Endothelial cell of umbilical vein (primary cell): Measurements from ENCODE around the gene SLC25A34. TPM values are rescaled to one million over a fixed set of nuclear protein-coding genes. Genes with fewer than 3 reads are reported as not detected.

Source experiments
- BruUV-seq: library from RNA; stranded (reverse); fragments of 400-500 nt; replicated peaks from 2 replicates; lab custom pipeline; 2021; lab: Mats Ljungman, UMichigan
- CTCF ChIA-PET: fragments of 300-600, 350-600 bp; sonication (Branson Sonifier 250); formaldehyde crosslinking; loops from one replicate; lab custom pipeline; 2021; ENCODE audit warnings: antibody characterized with exemption, inconsistent platforms; lab: Charles Lee
- POLR2A ChIA-PET: fragments of 300-600, 350-600 bp; sonication (Branson Sonifier 250); formaldehyde crosslinking; loops from one replicate; lab custom pipeline; 2021; ENCODE audit warnings: antibody characterized with exemption, inconsistent platforms; lab: Charles Lee
- DNase-seq: peaks from one replicate; pipeline ENCODE4 v3.0.0-alpha.2; 2011; ENCODE audit warnings: low read depth, low spot score
- FAIRE-seq: peaks from 2 replicates; lab custom pipeline; 2011; peaks lifted over from hg19 to GRCh38; lab: Jason Lieb, UNC
- H2AFZ ChIP-seq: 2 replicates; pipeline ENCODE4 v1.6.0; 2012; ENCODE audit warnings: low read depth, low read length, control low read depth, inconsistent platforms
- H3K27ac ChIP-seq: 2 replicates; pipeline ENCODE4 v1.5.1; 2011; ENCODE audit warnings: low read depth, mild to moderate bottlenecking, control low read depth, low read length, moderate library complexity; ENCODE audit not compliant: insufficient read depth
- H3K27me3 ChIP-seq, 2 experiments: 2 replicates each; pipeline versions ENCODE4 v1.6.0 to v1.6.1; 2011; ENCODE audit warnings: low read length in 2 of 2, mixed read lengths in 1 of 2; ENCODE audit not compliant: control insufficient read depth in 2 of 2, insufficient read depth in 2 of 2
- H3K36me3 ChIP-seq, 2 experiments: 2 replicates in 1 of 2; 3 replicates in 1 of 2; pipeline ENCODE4 v1.5.1; 2011; ENCODE audit warnings: low read length in 2 of 2, mild to moderate bottlenecking in 1 of 2, moderate library complexity in 1 of 2; ENCODE audit not compliant: control insufficient read depth in 2 of 2, insufficient read depth in 2 of 2; ENCODE audit errors: extremely low read depth in 1 of 2
- H3K4me1 ChIP-seq: 3 replicates; pipeline ENCODE4 v1.5.1; 2011; ENCODE audit warnings: mild to moderate bottlenecking, low read length; ENCODE audit not compliant: control insufficient read depth, insufficient read depth; ENCODE audit errors: extremely low read depth
- H3K4me2 ChIP-seq: 2 replicates; pipeline ENCODE4 v1.6.1; 2011; ENCODE audit warnings: low read length, control low read depth, mixed read lengths; ENCODE audit not compliant: insufficient read depth
- H3K4me3 ChIP-seq, 3 experiments: fragments of 200-600 bp in 1 of 3; sonication (generic), shearing (Covaris generic) in 1 of 3; replicated peaks in 1 of 3; 2 replicates each; pipeline ENCODE4 v1.5.1; 2011 to 2016; ENCODE audit warnings: control low read depth in 3 of 3, low read length in 3 of 3, mild to moderate bottlenecking in 2 of 3, inconsistent platforms in 1 of 3, low read depth in 1 of 3, moderate library complexity in 1 of 3; ENCODE audit not compliant: insufficient read depth in 1 of 3
- H3K79me2 ChIP-seq: 2 replicates; pipeline ENCODE4 v1.6.0; 2012; ENCODE audit warnings: low read length, inconsistent platforms; ENCODE audit not compliant: control insufficient read depth, insufficient read depth
- H3K9ac ChIP-seq: replicated peaks from 2 replicates; pipeline ENCODE3; 2011; ENCODE audit warnings: low read length, control low read depth; ENCODE audit not compliant: insufficient read depth; ENCODE audit errors: extremely low read depth
- H3K9me1 ChIP-seq: replicated peaks from 3 replicates; pipeline ENCODE4 v1.6.0; 2011; ENCODE audit warnings: mild to moderate bottlenecking, low read length; ENCODE audit not compliant: control insufficient read depth, insufficient read depth; ENCODE audit errors: extremely low read depth
- H3K9me3 ChIP-seq: replicated peaks from 2 replicates; pipeline ENCODE4 v1.5.1; 2012; ENCODE audit warnings: low read length, inconsistent platforms; ENCODE audit not compliant: control insufficient read depth, insufficient read depth
- H4K20me1 ChIP-seq: replicated peaks from 2 replicates; pipeline ENCODE3; 2011; ENCODE audit warnings: mild to moderate bottlenecking, low read length; ENCODE audit not compliant: control insufficient read depth, insufficient read depth; ENCODE audit errors: extremely low read depth
- EZH2 ChIP-seq: IDR thresholded peaks from 2 replicates; pipeline ENCODE4 v1.6.1; 2012; ENCODE audit warnings: borderline replicate concordance, low read depth, mild to moderate bottlenecking, moderate library complexity, low read length, inconsistent platforms; ENCODE audit not compliant: severe bottlenecking
- FOS ChIP-seq: IDR thresholded peaks from 2 replicates; pipeline ENCODE4 v1.6.1; 2011; ENCODE audit warnings: mild to moderate bottlenecking, low read length, moderate library complexity, borderline replicate concordance; ENCODE audit not compliant: insufficient read depth
- GATA2 ChIP-seq: IDR thresholded peaks from 2 replicates; pipeline ENCODE4 v1.7.0; 2011; ENCODE audit warnings: low read depth, mild to moderate bottlenecking, moderate library complexity, mixed read lengths, low read length; ENCODE audit not compliant: insufficient read length, insufficient read depth
- JUN ChIP-seq: IDR thresholded peaks from 2 replicates; pipeline ENCODE4 v1.6.1; 2011; ENCODE audit warnings: borderline replicate concordance, low read depth; ENCODE audit not compliant: insufficient read length, insufficient read depth
- MYC ChIP-seq: IDR thresholded peaks from one replicate; pipeline ENCODE4 v1.6.1; 2011; ENCODE audit warnings: mild to moderate bottlenecking, low read depth, low read length
- POLR2A ChIP-seq: IDR thresholded peaks from 2 replicates; pipeline ENCODE4 v1.6.1; 2012; ENCODE audit warnings: low read depth, mild to moderate bottlenecking, control low read depth, low read length
- POLR2AphosphoS5 ChIP-seq: IDR thresholded peaks from 2 replicates; pipeline ENCODE4 v1.6.1; 2012; ENCODE audit warnings: low read depth, mild to moderate bottlenecking, control low read depth, low read length, moderate library complexity; ENCODE audit not compliant: insufficient read depth
- dilution Hi-C: fragments of 300-500 bp; cut with MboI; formaldehyde crosslinking; loops from one replicate; pipeline ENCODE4 v1.15.0; 2019; ENCODE audit warnings: low sequenced_read_pairs; ENCODE audit not compliant: extremely low pct_ligation_motif_present
- intact Hi-C: fragments of 100-400 bp; cut with micrococcal nuclease; formaldehyde crosslinking; loops from one replicate; pipeline ENCODE4 v1.10.0; 2022
- polyA plus RNA-seq, 4 experiments: library from polyadenylated mRNA; depleted of rRNA in 3 of 4; stranded (reverse) in 3 of 4; unstranded in 1 of 4; fragments of >200 nt; gene quantifications; 2 replicates each; pipeline versions ENCODE4 v1.2.1 to v1.2.3, GENCODE V29; 2011 to 2012; ENCODE audit warnings: missing spikeins in 1 of 4
- total RNA-seq: library from RNA; stranded (reverse); gene quantifications from 2 replicates; pipeline ENCODE4 v1.2.3, GENCODE V29; 2021
- TF ChIP-seq, protein P1 (sequence below): IDR thresholded peaks from 2 replicates; pipeline ENCODE4 v1.6.1; 2011; ENCODE audit not compliant: insufficient read depth, insufficient read length
- TF ChIP-seq, protein P2 (sequence below), 2 donors: IDR thresholded peaks; 1 replicate in 1 of 2; 2 replicates in 1 of 2; pipeline ENCODE4 v1.5.1; 2011; ENCODE audit warnings: low read length in 2 of 2, mild to moderate bottlenecking in 2 of 2, moderate library complexity in 2 of 2, control low read depth in 1 of 2, inconsistent platforms in 1 of 2, low read depth in 1 of 2; ENCODE audit not compliant: insufficient read depth in 1 of 2; ENCODE audit errors: extremely low read depth in 1 of 2

Gene SLC25A34
- total and polyA plus RNA-seq, 2 donors (not counting 3 experiments of a cell fraction or from before 2014, with no cell fraction given) = 0.90 to 1.1 TPM

DNA sequence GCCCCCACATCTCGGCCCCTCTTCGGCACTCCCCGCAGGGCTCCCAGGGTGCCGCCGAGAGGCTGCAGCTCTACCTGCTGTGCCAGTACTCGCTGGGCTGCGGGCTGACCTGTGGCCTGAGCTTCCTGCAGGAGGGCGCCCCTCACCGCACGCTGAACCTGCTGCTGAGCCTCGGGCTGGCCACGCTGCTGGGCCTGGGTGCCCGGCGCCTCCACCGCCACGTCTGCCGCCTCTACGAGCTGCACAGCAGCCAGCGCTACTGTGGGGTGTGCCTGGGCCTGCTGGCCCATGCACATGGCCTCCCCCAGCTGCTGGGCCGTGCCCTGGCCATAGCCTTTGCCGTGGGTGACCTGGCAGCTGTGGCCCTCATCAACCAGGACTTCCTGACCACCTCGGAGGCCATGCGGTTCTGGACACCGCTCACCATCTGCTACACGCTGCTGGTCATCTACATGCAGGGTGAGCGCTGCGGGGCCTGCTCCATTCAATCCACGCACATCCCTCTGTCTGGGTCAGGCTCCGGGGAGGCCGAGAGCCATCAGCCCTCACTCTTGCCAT lies 8.1 kb downstream of the SLC25A34 start:
- Histone ChIP-seq H3K9me1 (no peaks in the 10 kb centered on the region), H3K9me3 (no peaks in the 10 kb centered on the region), H4K20me1 (no peaks in the 10 kb centered on the region), H3K27ac (no peak overlapping the region), H3K4me1 (peaks cover 20% of the 10 kb centered on the region), H3K4me3 (no peak overlapping the region), H2AFZ (no peak overlapping the region), H3K79me2 (peaks cover 16% of the 10 kb centered on the region), H3K27me3 (no peaks in the 10 kb centered on the region), H3K9ac (no peak overlapping the region), H3K4me2 (no peak overlapping the region), H3K36me3 (no peaks in the 10 kb centered on the region)
- dilution Hi-C loops (no loop called here), intact Hi-C loops (loop anchor here (10.0 kb wide), 1 partner anchor 419 kb away; no protein-coding TSS in a partner anchor)
- no TSS peak for BruUV-seq
- ChIA-PET POLR2A (no interaction called here), CTCF (interaction anchor here (0.9 kb wide), 1 partner anchor 12 kb away, joined by 3 read pairs; no protein-coding TSS in a partner anchor)
- TF ChIP-seq FOS (no peak), MYC (no peak), POLR2AphosphoS5 (no peak), JUN (no peak), EZH2 (no peak)
- FAIRE-seq = no peak
- DNase-seq = no peak

- intact Hi-C loops = loop anchor here (10.0 kb wide), 1 partner anchor 423 kb away; no protein-coding TSS in a partner anchor
- H3K27me3 ChIP-seq = no peaks in the 10 kb centered on the region
- peak overlapping the region in 1 of 3 experiments; percentile 26 for H3K4me3 ChIP-seq
- H3K9me3 ChIP-seq = no peaks in the 10 kb centered on the region
- DNase-seq = no peak
- POLR2A ChIA-PET = interaction anchor here (0.6 to 1.2 kb wide), 2 partner anchors 12 to 13 kb away, joined by 3 read pairs; no protein-coding TSS in a partner anchor
- dilution Hi-C loops = no loop called here
- BruUV-seq = no TSS peak
- TF ChIP-seq FOS (no peak), EZH2 (no peak), POLR2AphosphoS5 (no peak), JUN (no peak), MYC (no peak), POLR2A (no peak), GATA2 (no peak)
- TF ChIP-seq, protein P1, sequence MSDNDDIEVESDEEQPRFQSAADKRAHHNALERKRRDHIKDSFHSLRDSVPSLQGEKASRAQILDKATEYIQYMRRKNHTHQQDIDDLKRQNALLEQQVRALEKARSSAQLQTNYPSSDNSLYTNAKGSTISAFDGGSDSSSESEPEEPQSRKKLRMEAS = no peak
- TF ChIP-seq, protein P2, sequence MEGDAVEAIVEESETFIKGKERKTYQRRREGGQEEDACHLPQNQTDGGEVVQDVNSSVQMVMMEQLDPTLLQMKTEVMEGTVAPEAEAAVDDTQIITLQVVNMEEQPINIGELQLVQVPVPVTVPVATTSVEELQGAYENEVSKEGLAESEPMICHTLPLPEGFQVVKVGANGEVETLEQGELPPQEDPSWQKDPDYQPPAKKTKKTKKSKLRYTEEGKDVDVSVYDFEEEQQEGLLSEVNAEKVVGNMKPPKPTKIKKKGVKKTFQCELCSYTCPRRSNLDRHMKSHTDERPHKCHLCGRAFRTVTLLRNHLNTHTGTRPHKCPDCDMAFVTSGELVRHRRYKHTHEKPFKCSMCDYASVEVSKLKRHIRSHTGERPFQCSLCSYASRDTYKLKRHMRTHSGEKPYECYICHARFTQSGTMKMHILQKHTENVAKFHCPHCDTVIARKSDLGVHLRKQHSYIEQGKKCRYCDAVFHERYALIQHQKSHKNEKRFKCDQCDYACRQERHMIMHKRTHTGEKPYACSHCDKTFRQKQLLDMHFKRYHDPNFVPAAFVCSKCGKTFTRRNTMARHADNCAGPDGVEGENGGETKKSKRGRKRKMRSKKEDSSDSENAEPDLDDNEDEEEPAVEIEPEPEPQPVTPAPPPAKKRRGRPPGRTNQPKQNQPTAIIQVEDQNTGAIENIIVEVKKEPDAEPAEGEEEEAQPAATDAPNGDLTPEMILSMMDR (IDR thresholded peaks at IDR 0.05; ENCODE audit: extremely low read depth in 1 of 2, insufficient read depth in 1 of 2, low read depth in 1 of 2, low read length in 2 of 2) = no peak
- H3K4me1 ChIP-seq = peaks cover 35% of the 10 kb centered on the region
- no peak overlapping the region for H2AFZ ChIP-seq
- H3K79me2 ChIP-seq = peaks cover 23% of the 10 kb centered on the region
- H4K20me1 ChIP-seq = no peaks in the 10 kb centered on the region
- peak overlapping the region; percentile 6 for H3K27ac ChIP-seq
- peak; percentile 56 for FAIRE-seq
- peak overlapping the region; percentile 78 for H3K4me2 ChIP-seq
- no peaks in the 10 kb centered on the region for H3K9me1 ChIP-seq
- H3K9ac ChIP-seq = peak overlapping the region; percentile 31
- H3K36me3 ChIP-seq = no peaks in the 10 kb centered on the region
- CTCF ChIA-PET = interaction anchor here (1.2 to 3.5 kb wide), 3 partner anchors 12 to 36 kb away, joined by 3 to 17 read pairs (median 3); partner anchors contain the start of gene FBLIM1
Observed at GRCh38 chr1:15747378-15747777, 11.3 kb downstream of the SLC25A34 start.
